Measurements from ENCODE around the gene UBE2H. TPM values are rescaled to one million over a fixed set of nuclear protein-coding genes. Genes with fewer than 3 reads are reported as not detected.

The UBE2H gene
- total RNA-seq, 1 experiment from 2014 or later: 75.1 TPM

DNA sequence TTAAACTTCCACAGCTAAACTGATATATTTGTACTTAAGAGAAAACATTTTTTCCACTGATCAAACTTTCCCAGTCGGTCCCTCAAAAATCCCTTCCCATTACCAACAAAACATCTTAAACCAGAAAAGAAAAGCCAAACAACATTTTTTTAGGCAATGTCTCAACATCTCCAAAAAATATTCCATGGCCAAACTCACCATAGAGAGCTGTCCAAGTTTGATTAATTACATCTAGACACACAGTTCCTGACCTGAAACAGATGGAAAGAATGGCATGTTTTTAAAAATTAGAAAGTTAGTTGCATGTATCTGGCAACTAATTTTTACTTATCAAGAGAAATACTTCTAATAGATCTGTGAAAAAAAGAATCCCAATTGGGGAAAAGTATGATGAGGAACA lies 95.4 kb downstream of the UBE2H start:
- Histone ChIP-seq H3K18ac (ENCODE audit: insufficient read length, low read depth, low read length) (no peak overlapping the region), H3K79me1 (ENCODE audit: insufficient read depth, low read depth, low read length, poor library complexity, severe bottlenecking) (no peaks in the 10 kb centered on the region), H4K20me1 (ENCODE audit: control insufficient read depth, insufficient read depth, insufficient read length) (no peaks in the 10 kb centered on the region), H4K5ac (ENCODE audit: insufficient read length, low read depth, low read length) (no peak overlapping the region), H3K4ac (ENCODE audit: low read depth, low read length) (no peak overlapping the region), H4K8ac (replicated peaks; ENCODE audit: insufficient read length, low read depth, low read length) (no peak overlapping the region), H2AFZ (ENCODE audit: low read length) (no peak overlapping the region), H3T11ph (ENCODE audit: low read length) (no peak overlapping the region), H3K4me1 (ENCODE audit: insufficient read depth, low read length) (0 out of 2 replicates have a peak, but pooled peaks cover 3% of the 10 kb centered on the region), H4K91ac (ENCODE audit: insufficient read length, low read depth, low read length) (no peak overlapping the region), H2BK5ac (ENCODE audit: insufficient read length, low read length) (no peak overlapping the region), H3K27ac (ENCODE audit: insufficient read length, low read depth, low read length) (no peak overlapping the region), H3K14ac (ENCODE audit: insufficient read depth, low read length) (no peak overlapping the region), H2BK20ac (ENCODE audit: low read depth, low read length, poor library complexity, severe bottlenecking) (no peak overlapping the region), H2AK5ac (ENCODE audit: insufficient read length, low read length) (no peak overlapping the region), H3K4me2 (ENCODE audit: insufficient read depth, insufficient read length, low read length) (no peak overlapping the region), H3K9ac (ENCODE audit: extremely low read depth, insufficient read length, low read length) (no peak overlapping the region), H3K79me2 (ENCODE audit: insufficient read depth, low read length) (no peaks in the 10 kb centered on the region; the same call in 1 of the 2 replicates), H3K9me3 (ENCODE audit: control insufficient read depth, low read depth, low read length) (no peaks in the 10 kb centered on the region), H3K56ac (ENCODE audit: insufficient read length, low read depth, low read length) (no peak overlapping the region), H3K23me2 (ENCODE audit: insufficient read length, low read depth, low read length, poor library complexity, severe bottlenecking) (no peaks in the 10 kb centered on the region), H3K23ac (ENCODE audit: insufficient read length, low read depth, low read length) (no peak overlapping the region), H2BK120ac (ENCODE audit: low read depth, low read length, poor library complexity, severe bottlenecking) (no peak overlapping the region), H2BK12ac (ENCODE audit: insufficient read length, low read depth, low read length) (no peak overlapping the region), H2BK15ac (ENCODE audit: low read depth, low read length) (no peak overlapping the region), H3K27me3 (ENCODE audit: insufficient read depth, low read length) (no peaks in the 10 kb centered on the region)
- no peak for DNase-seq
- TF ChIP-seq, protein P1, sequence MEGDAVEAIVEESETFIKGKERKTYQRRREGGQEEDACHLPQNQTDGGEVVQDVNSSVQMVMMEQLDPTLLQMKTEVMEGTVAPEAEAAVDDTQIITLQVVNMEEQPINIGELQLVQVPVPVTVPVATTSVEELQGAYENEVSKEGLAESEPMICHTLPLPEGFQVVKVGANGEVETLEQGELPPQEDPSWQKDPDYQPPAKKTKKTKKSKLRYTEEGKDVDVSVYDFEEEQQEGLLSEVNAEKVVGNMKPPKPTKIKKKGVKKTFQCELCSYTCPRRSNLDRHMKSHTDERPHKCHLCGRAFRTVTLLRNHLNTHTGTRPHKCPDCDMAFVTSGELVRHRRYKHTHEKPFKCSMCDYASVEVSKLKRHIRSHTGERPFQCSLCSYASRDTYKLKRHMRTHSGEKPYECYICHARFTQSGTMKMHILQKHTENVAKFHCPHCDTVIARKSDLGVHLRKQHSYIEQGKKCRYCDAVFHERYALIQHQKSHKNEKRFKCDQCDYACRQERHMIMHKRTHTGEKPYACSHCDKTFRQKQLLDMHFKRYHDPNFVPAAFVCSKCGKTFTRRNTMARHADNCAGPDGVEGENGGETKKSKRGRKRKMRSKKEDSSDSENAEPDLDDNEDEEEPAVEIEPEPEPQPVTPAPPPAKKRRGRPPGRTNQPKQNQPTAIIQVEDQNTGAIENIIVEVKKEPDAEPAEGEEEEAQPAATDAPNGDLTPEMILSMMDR (conservative IDR thresholded peaks at IDR 0.05): no peak
- Mint-ChIP-seq H3K27me3 (ENCODE audit: low read depth) (no peaks in the 10 kb centered on the region), H3K4me3 (peak overlapping the region in 1 of 2 experiments; percentile 19; a peak in 1 of 5 replicates), H3K9me3 (no peaks in the 10 kb centered on the region), H3K36me3 (ENCODE audit: insufficient read depth in 1 of 3, low read depth in 3 of 3) (peaks cover 0 to 5% (median 2%) of the 10 kb centered on the region in 3 experiments; a peak in 3 of 7 replicates), H3K27ac (peak overlapping the region; percentile 1 to 83 (median 3); a peak in 5 of 7 replicates), H3K4me1 (peaks cover 46 to 56% of the 10 kb centered on the region in 2 experiments)
- WGBS (ENCODE audit: extremely low coverage, insufficient read length, low lambda C conversion rate): no CpG with 5 or more reads among the region's 1 CpG
